H1 (cell line): ENCODE measurements around the gene BMAL2. TPM values are rescaled to one million over a fixed set of nuclear protein-coding genes. Genes with fewer than 3 reads are reported as not detected.

Experiments used
- CTCF ChIA-PET: fragments of 300-600 bp; sonication (Branson Sonifier 250); formaldehyde crosslinking; loops from one replicate; lab custom pipeline; 2021; ENCODE audit not compliant: partially characterized antibody; lab: Charles Lee
- POLR2A ChIA-PET: fragments of 300-600 bp; sonication (Branson Sonifier 250); formaldehyde crosslinking; loops from one replicate; lab custom pipeline; 2021; ENCODE audit warnings: inconsistent platforms; ENCODE audit not compliant: partially characterized antibody; lab: Charles Lee
- DNase-seq, 2 experiments: peaks; one replicate each; pipeline versions ENCODE4 v3.0.0 to v3.0.0-alpha.2; 2010 to 2022; ENCODE audit warnings: low spot score in 2 of 2, low read depth in 1 of 2, mixed read lengths in 1 of 2
- FAIRE-seq: peaks from 2 replicates; lab custom pipeline; 2011; peaks lifted over from hg19 to GRCh38; lab: Jason Lieb, UNC
- H2AFZ ChIP-seq: 2 replicates; pipeline ENCODE4 v1.8.1; 2012; ENCODE audit warnings: low read length, inconsistent platforms
- H2AK5ac ChIP-seq: 2 replicates; pipeline ENCODE4 v1.6.1; 2013; ENCODE audit warnings: low read depth, low read length
- H2BK120ac ChIP-seq: replicated peaks from 2 replicates; pipeline ENCODE3; 2013; ENCODE audit warnings: low read depth, low read length, inconsistent platforms
- H2BK12ac ChIP-seq: 2 replicates; pipeline ENCODE4 v1.6.1; 2013; ENCODE audit warnings: low read depth, low read length
- H2BK15ac ChIP-seq: 2 replicates; pipeline ENCODE4 v1.6.1; 2013; ENCODE audit warnings: low read length
- H2BK20ac ChIP-seq: 2 replicates; pipeline ENCODE4 v1.6.1; 2013; ENCODE audit warnings: low read length
- H2BK5ac ChIP-seq: 2 replicates; pipeline ENCODE4 v1.6.1; 2013; ENCODE audit warnings: low read depth, low read length
- H3K14ac ChIP-seq: 2 replicates; pipeline ENCODE4 v1.6.1; 2013; ENCODE audit warnings: inconsistent platforms; ENCODE audit not compliant: insufficient read length
- H3K18ac ChIP-seq: 2 replicates; pipeline ENCODE4 v1.6.1; 2013; ENCODE audit warnings: low read length; ENCODE audit errors: extremely low read depth
- H3K23ac ChIP-seq: 2 replicates; pipeline ENCODE4 v1.6.1; 2013; ENCODE audit warnings: inconsistent platforms; ENCODE audit not compliant: insufficient read length
- H3K23me2 ChIP-seq: 2 replicates; pipeline ENCODE4 v1.6.1; 2013; ENCODE audit warnings: low read depth, low read length
- H3K27ac ChIP-seq: 2 replicates; pipeline ENCODE4 v1.6.1; 2011; ENCODE audit warnings: low read depth, low read length, inconsistent platforms
- H3K27me3 ChIP-seq, 4 experiments: replicated peaks in 1 of 4; 1 replicate in 1 of 4; 2 replicates in 3 of 4; pipeline versions ENCODE4 v1.6.1 to v1.8.1; 2011 to 2013; ENCODE audit warnings: low read length in 3 of 4, mild to moderate bottlenecking in 3 of 4, inconsistent platforms in 2 of 4, mixed read lengths in 2 of 4, moderate library complexity in 1 of 4; ENCODE audit not compliant: control insufficient read depth in 3 of 4, insufficient read depth in 3 of 4; ENCODE audit errors: extremely low read depth in 1 of 4
- H3K36me3 ChIP-seq, 4 experiments: 2 replicates each; pipeline versions ENCODE4 v1.6.1 to v1.8.1; 2011 to 2013; ENCODE audit warnings: mild to moderate bottlenecking in 4 of 4, low read length in 3 of 4, moderate library complexity in 2 of 4, control low read depth in 1 of 4, inconsistent platforms in 1 of 4; ENCODE audit not compliant: insufficient read depth in 4 of 4, control insufficient read depth in 2 of 4
- H3K4ac ChIP-seq: replicated peaks from 2 replicates; pipeline ENCODE3; 2013; ENCODE audit warnings: low read length, low read depth, mixed read lengths, inconsistent platforms; ENCODE audit not compliant: insufficient read length
- H3K4me1 ChIP-seq, 4 experiments: replicated peaks in 1 of 4; 1 replicate in 1 of 4; 2 replicates in 3 of 4; pipeline versions ENCODE4 v1.6.1 to v1.8.1; 2011 to 2013; ENCODE audit warnings: low read length in 3 of 4, inconsistent platforms in 2 of 4, mixed read lengths in 1 of 4; ENCODE audit not compliant: insufficient read depth in 4 of 4, control insufficient read depth in 3 of 4
- H3K4me2 ChIP-seq, 2 experiments: 2 replicates each; pipeline versions ENCODE4 v1.6.1 to v1.8.1; 2011 to 2013; ENCODE audit warnings: low read depth in 2 of 2, low read length in 2 of 2, control low read depth in 1 of 2, inconsistent platforms in 1 of 2, mild to moderate bottlenecking in 1 of 2; ENCODE audit not compliant: insufficient read depth in 1 of 2
- H3K4me3 ChIP-seq, 4 experiments: fragments of 200-600, 300-600 bp in 1 of 4; sonication (generic), shearing (Covaris generic), sonication (Bioruptor Twin) in 1 of 4; 2 replicates each; pipeline versions ENCODE4 v1.5.1 to v1.8.1; 2011 to 2016; ENCODE audit warnings: low read length in 4 of 4, low read depth in 3 of 4, control low read depth in 2 of 4, inconsistent platforms in 2 of 4, mild to moderate bottlenecking in 2 of 4, mixed read lengths in 1 of 4, moderate library complexity in 1 of 4; ENCODE audit not compliant: insufficient read depth in 2 of 4; ENCODE audit errors: extremely low read depth in 1 of 4
- H3K56ac ChIP-seq: replicated peaks from 2 replicates; pipeline ENCODE3; 2013; ENCODE audit warnings: low read depth, mild to moderate bottlenecking, mixed read lengths, low read length, inconsistent platforms; ENCODE audit not compliant: insufficient read length
- H3K79me1 ChIP-seq: 2 replicates; pipeline ENCODE4 v1.6.1; 2013; ENCODE audit warnings: low read depth, low read length, control low read depth
- H3K79me2 ChIP-seq, 2 experiments: 2 replicates each; pipeline versions ENCODE4 v1.6.1 to v1.8.1; 2012 to 2013; ENCODE audit warnings: low read length in 2 of 2, mild to moderate bottlenecking in 2 of 2, inconsistent platforms in 1 of 2; ENCODE audit not compliant: insufficient read depth in 2 of 2, control insufficient read depth in 1 of 2
- H3K9ac ChIP-seq, 4 experiments: replicated peaks in 1 of 4; 1 replicate in 1 of 4; 2 replicates in 3 of 4; pipeline versions ENCODE4 v1.6.1 to v1.8.1; 2011 to 2013; ENCODE audit warnings: low read depth in 3 of 4, low read length in 3 of 4, control low read depth in 2 of 4, mild to moderate bottlenecking in 2 of 4, moderate library complexity in 2 of 4, inconsistent platforms in 1 of 4; ENCODE audit errors: extremely low read depth in 1 of 4
- H3K9me3 ChIP-seq, 2 experiments: 2 replicates each; pipeline versions ENCODE4 v1.6.1 to v1.8.1; 2012 to 2013; ENCODE audit warnings: mild to moderate bottlenecking in 2 of 2, moderate library complexity in 2 of 2, control low read depth in 1 of 2, inconsistent platforms in 1 of 2, low read depth in 1 of 2, low read length in 1 of 2, mixed read lengths in 1 of 2; ENCODE audit not compliant: insufficient read depth in 2 of 2
- H4K20me1 ChIP-seq, 2 experiments: replicated peaks in 1 of 2; 2 replicates each; pipeline versions ENCODE3 to v1.8.1; 2011 to 2013; ENCODE audit warnings: inconsistent platforms in 2 of 2, low read length in 2 of 2, mild to moderate bottlenecking in 1 of 2; ENCODE audit not compliant: insufficient read depth in 2 of 2, control insufficient read depth in 1 of 2
- H4K5ac ChIP-seq: 2 replicates; pipeline ENCODE4 v1.6.1; 2013; ENCODE audit warnings: low read length, low read depth, mixed read lengths, inconsistent platforms; ENCODE audit not compliant: insufficient read length
- H4K8ac ChIP-seq: 2 replicates; pipeline ENCODE4 v1.8.0; 2013; ENCODE audit warnings: mild to moderate bottlenecking, moderate library complexity, low read length, inconsistent platforms; ENCODE audit not compliant: insufficient read depth; ENCODE audit errors: extremely low read depth
- H4K91ac ChIP-seq: replicated peaks from 2 replicates; pipeline ENCODE3; 2013; ENCODE audit warnings: low read length, mixed read lengths, inconsistent platforms; ENCODE audit not compliant: insufficient read length
- ASH2L ChIP-seq: fragments of 200-600, 300-600 bp; sonication (generic); IDR thresholded peaks from one replicate; pipeline ENCODE4 v1.7.1; 2017; ENCODE audit warnings: low read length
- CBX5 ChIP-seq: fragments of 300-800, 300-1000 bp; sonication (generic); IDR thresholded peaks from 2 replicates; pipeline ENCODE4 v1.7.1; 2016; ENCODE audit warnings: antibody characterized with exemption, low read length, low read depth
- JUND ChIP-seq: IDR thresholded peaks from 2 replicates; pipeline ENCODE4 v1.6.1; 2011; ENCODE audit warnings: mild to moderate bottlenecking, improper control_type of control experiment, low read length
- KDM5A ChIP-seq: fragments of 200-600 bp; IDR thresholded peaks from 2 replicates; pipeline ENCODE4 v1.7.1; 2012; ENCODE audit warnings: mild to moderate bottlenecking, low read length, inconsistent platforms, mixed read lengths
- NRF1 ChIP-seq: IDR thresholded peaks from 2 replicates; pipeline ENCODE4 v1.6.1; 2011; ENCODE audit warnings: mild to moderate bottlenecking, low read depth, low read length, improper control_type of control experiment
- PHF8 ChIP-seq: fragments of 200-600 bp; sonication (generic); conservative IDR thresholded peaks from 2 replicates; pipeline ENCODE4 v1.7.1; 2012; ENCODE audit warnings: low read depth, mild to moderate bottlenecking, inconsistent platforms, low read length, moderate library complexity
- RAD21 ChIP-seq, 2 experiments: IDR thresholded peaks in 1 of 2; conservative IDR thresholded peaks in 1 of 2; 2 replicates each; pipeline ENCODE4 v1.6.1; 2011; ENCODE audit warnings: low read depth in 2 of 2, low read length in 2 of 2, improper control_type of control experiment in 1 of 2, inconsistent platforms in 1 of 2, mild to moderate bottlenecking in 1 of 2, moderate library complexity in 1 of 2
- RBBP5 ChIP-seq: IDR thresholded peaks from 2 replicates; pipeline ENCODE4 v1.7.1; 2012; ENCODE audit warnings: low read depth, mild to moderate bottlenecking, inconsistent platforms, low read length, moderate library complexity, borderline replicate concordance
- SP2 ChIP-seq: IDR thresholded peaks from 2 replicates; pipeline ENCODE4 v1.6.1; 2012; ENCODE audit warnings: mild to moderate bottlenecking, low read length, inconsistent platforms
- TBP ChIP-seq: IDR thresholded peaks from 2 replicates; pipeline ENCODE4 v1.6.1; 2011; ENCODE audit warnings: low read depth, low read length, improper control_type of control experiment
- YY1 ChIP-seq: IDR thresholded peaks from 2 replicates; pipeline ENCODE4 v1.6.1; 2011; ENCODE audit warnings: low read depth, mild to moderate bottlenecking, low read length
- WGBS, 2 experiments: shearing (Covaris generic) in 1 of 2; methylation state at CpG; one replicate each; pipeline versions ENCODE4 v1.1.6 to v1.1.7; 2013 to 2015; ENCODE audit warnings: low lambda C conversion rate in 2 of 2, mixed read lengths in 2 of 2, inconsistent platforms in 1 of 2, low coverage in 1 of 2, missing lambda C conversion rate in 1 of 2; ENCODE audit not compliant: insufficient replicate concordance in 2 of 2, insufficient coverage in 1 of 2, insufficient read length in 1 of 2; ENCODE audit errors: extremely low coverage in 1 of 2, missing lambda C conversion rate in 1 of 2; 5-methylcytosine and 5-hydroxymethylcytosine counted together
- polyA plus RNA-seq, 7 experiments: library from polyadenylated mRNA; depleted of rRNA in 3 of 7; stranded (reverse) in 5 of 7; unstranded in 2 of 7; fragments of >200 nt in 5 of 7; fragments of 200-250 nt in 2 of 7; gene quantifications; 1 replicate in 5 of 7; 2 replicates in 1 of 7; 4 replicates in 1 of 7; pipeline versions ENCODE4 v1.2.1 to v1.2.3, GENCODE V29; 2011 to 2013; ENCODE audit warnings: missing spikeins in 2 of 7, mixed read lengths in 2 of 7
- total RNA-seq: library from RNA; stranded (reverse); fragmentation: NEBNext Ultra II Directional; extraction: Animal tissue kit (Norgen Biotek cat#: 25700); gene quantifications from 2 replicates; pipeline ENCODE4 v1.2.1, GENCODE V29; 2021

The BMAL2 gene
- total and polyA plus RNA-seq, 2 of the 8 experiments (the other 6 are each of a cell fraction or from before 2014, with no cell fraction given): 3.2 to 20.6 TPM

DNA sequence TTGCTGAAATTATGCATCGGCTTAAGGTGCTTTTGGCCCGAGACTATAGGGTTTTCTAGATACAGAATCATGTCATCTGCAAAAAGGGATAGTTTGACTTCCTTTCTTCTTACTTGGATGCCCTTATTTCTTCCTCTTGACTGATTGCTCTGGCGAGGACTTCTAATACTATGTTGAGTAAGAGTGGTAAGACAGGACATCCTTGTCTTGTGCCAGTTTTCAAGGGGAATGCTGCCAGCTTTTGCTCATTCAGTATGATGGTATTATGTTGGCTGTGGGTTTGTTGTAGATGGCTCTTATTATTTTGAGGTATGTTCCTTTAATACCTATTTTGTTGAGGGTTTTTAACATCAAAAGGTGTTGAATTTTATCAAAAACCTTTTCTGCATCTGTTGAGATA, 8.3 kb downstream of the BMAL2 start:
- no peak for DNase-seq
- peaks cover 2 to 8% of the 10 kb centered on the region in 2 experiments for H4K20me1 ChIP-seq
- H3K14ac ChIP-seq: no peak overlapping the region
- H3K36me3 ChIP-seq: no peaks in the 10 kb centered on the region
- peaks cover 0 to 67% of the 10 kb centered on the region in 2 experiments; a peak in 2 of 4 replicates for H3K79me2 ChIP-seq
- no peak overlapping the region for H3K18ac ChIP-seq
- H2AK5ac ChIP-seq: no peak overlapping the region
- no peaks in the 10 kb centered on the region for H3K27me3 ChIP-seq
- peaks cover 9% of the 10 kb centered on the region for H3K79me1 ChIP-seq
- WGBS, 2 experiments: 90% methylated on average over 3 of the region's 3 CpGs; no CpG with 5 or more reads in 1 of the 2 experiments
- H3K9ac ChIP-seq: no peak overlapping the region
- H2BK12ac ChIP-seq: no peak overlapping the region
- CTCF ChIA-PET: no interaction called here
- TF ChIP-seq CBX5: no peak
- TF ChIP-seq RBBP5: no peak
- TF ChIP-seq TBP: no peak
- TF ChIP-seq KDM5A: no peak
- no peak for TF ChIP-seq PHF8
- no peak for TF ChIP-seq RAD21 (IDR thresholded peaks at IDR 0.05 in 1 of 2, conservative IDR thresholded peaks at IDR 0.05 in 1 of 2; ENCODE audit: low read depth in 2 of 2, low read length in 2 of 2)
- no peak for TF ChIP-seq ASH2L
- no peak for TF ChIP-seq YY1
- TF ChIP-seq SP2: no peak
- no peak for TF ChIP-seq NRF1
- TF ChIP-seq JUND: no peak
- no peak overlapping the region for H4K8ac ChIP-seq
- H3K56ac ChIP-seq: no peak overlapping the region
- no peak overlapping the region for H2BK15ac ChIP-seq
- H4K5ac ChIP-seq: no peak overlapping the region
- no peak overlapping the region for H3K23ac ChIP-seq
- no peak overlapping the region for H4K91ac ChIP-seq
- POLR2A ChIA-PET: interaction anchor here (0.8 kb wide), 1 partner anchor 8 kb away, joined by 3 read pairs; the partner anchor contains the start of gene BMAL2
- no peaks in the 10 kb centered on the region for H3K9me3 ChIP-seq
- no peaks in the 10 kb centered on the region for H3K23me2 ChIP-seq
- no peak overlapping the region for H3K4me2 ChIP-seq
- peaks cover 3 to 7% (median 4%) of the 10 kb centered on the region in 4 experiments; a peak in 4 of 7 replicates for H3K4me1 ChIP-seq
- H2BK20ac ChIP-seq: no peak overlapping the region
- no peak overlapping the region for H2BK5ac ChIP-seq
- no peak overlapping the region for H2AFZ ChIP-seq
- H3K27ac ChIP-seq: no peak overlapping the region
- H3K4me3 ChIP-seq: no peak overlapping the region
- H2BK120ac ChIP-seq: no peak overlapping the region
- no peak for FAIRE-seq
- no peak overlapping the region for H3K4ac ChIP-seq
